HFFc6 (cell line): ENCODE results near the gene KCNMA1. TPM values are rescaled to one million over a fixed set of nuclear protein-coding genes. Genes with fewer than 3 reads are reported as not detected.

ENCODE experiments used
- DNase-seq: peaks from one replicate; pipeline ENCODE4 v3.0.0-alpha.2; 2018
- H3K27ac Mint-ChIP-seq: 2 replicates; pipeline ENCODE4 v1.8.0; 2020; ENCODE audit warnings: mild to moderate bottlenecking, mixed read lengths
- H3K27me3 Mint-ChIP-seq: 2 replicates; pipeline ENCODE4 v1.8.0; 2021; ENCODE audit warnings: mild to moderate bottlenecking, moderate library complexity, mixed read lengths; ENCODE audit not compliant: insufficient read depth
- H3K36me3 Mint-ChIP-seq: 2 replicates; pipeline ENCODE4 v1.8.0; 2021; ENCODE audit warnings: low read depth, mixed read lengths
- H3K4me1 Mint-ChIP-seq: 2 replicates; pipeline ENCODE4 v1.8.0; 2020; ENCODE audit warnings: low read depth, mixed read lengths
- H3K4me3 Mint-ChIP-seq: 2 replicates; pipeline ENCODE4 v1.8.0; 2020; ENCODE audit warnings: mild to moderate bottlenecking, moderate library complexity, mixed read lengths
- H3K9me3 Mint-ChIP-seq: 2 replicates; pipeline ENCODE4 v1.8.0; 2020; ENCODE audit warnings: mild to moderate bottlenecking, mixed read lengths
- total RNA-seq, 6 experiments: library from RNA; stranded (reverse); fragmentation: NEBNext Ultra II Directional; extraction: Animal tissue kit (Norgen Biotek cat#: 25700); gene quantifications; 2 replicates in 1 of 6; 3 replicates in 5 of 6; pipeline ENCODE4 v1.2.3, GENCODE V29; 2021
- TF ChIP-seq, protein P1 (sequence below): fragments of 200-600 bp; sonication (generic); IDR thresholded peaks from 2 replicates; pipeline ENCODE4 v1.5.0; 2021; ENCODE audit warnings: antibody characterized with exemption, mild to moderate bottlenecking

Gene KCNMA1
- total RNA-seq, 6 experiments from 2014 or later: 87.1 to 191 (median 93.5) TPM

DNA sequence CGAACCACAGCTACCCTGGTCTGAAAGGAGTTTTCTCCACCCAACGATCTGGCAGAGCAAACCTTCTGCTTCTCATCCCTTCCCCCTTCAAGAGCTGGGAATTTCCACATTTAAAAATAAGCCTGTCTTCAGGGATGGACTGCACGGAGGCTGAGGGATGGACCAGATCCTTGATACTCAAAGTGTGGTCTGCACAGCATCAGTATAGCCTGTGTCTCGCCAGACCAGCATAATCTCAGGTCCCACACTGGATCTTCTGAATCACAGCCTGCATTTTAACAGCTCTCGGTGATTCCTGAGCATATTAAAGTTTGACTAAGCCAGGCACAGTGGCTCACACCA, 7.1 kb downstream of the KCNMA1 start:
- peaks cover 32% of the 10 kb centered on the region for H3K36me3 Mint-ChIP-seq
- peaks cover 86% of the 10 kb centered on the region for H3K4me1 Mint-ChIP-seq
- H3K27me3 Mint-ChIP-seq: no peaks in the 10 kb centered on the region
- H3K4me3 Mint-ChIP-seq: peak overlapping the region; percentile 15; the same call in 1 of the 2 replicates
- peak overlapping the region; percentile 63 for H3K27ac Mint-ChIP-seq
- no peaks in the 10 kb centered on the region for H3K9me3 Mint-ChIP-seq
- TF ChIP-seq, protein P1, sequence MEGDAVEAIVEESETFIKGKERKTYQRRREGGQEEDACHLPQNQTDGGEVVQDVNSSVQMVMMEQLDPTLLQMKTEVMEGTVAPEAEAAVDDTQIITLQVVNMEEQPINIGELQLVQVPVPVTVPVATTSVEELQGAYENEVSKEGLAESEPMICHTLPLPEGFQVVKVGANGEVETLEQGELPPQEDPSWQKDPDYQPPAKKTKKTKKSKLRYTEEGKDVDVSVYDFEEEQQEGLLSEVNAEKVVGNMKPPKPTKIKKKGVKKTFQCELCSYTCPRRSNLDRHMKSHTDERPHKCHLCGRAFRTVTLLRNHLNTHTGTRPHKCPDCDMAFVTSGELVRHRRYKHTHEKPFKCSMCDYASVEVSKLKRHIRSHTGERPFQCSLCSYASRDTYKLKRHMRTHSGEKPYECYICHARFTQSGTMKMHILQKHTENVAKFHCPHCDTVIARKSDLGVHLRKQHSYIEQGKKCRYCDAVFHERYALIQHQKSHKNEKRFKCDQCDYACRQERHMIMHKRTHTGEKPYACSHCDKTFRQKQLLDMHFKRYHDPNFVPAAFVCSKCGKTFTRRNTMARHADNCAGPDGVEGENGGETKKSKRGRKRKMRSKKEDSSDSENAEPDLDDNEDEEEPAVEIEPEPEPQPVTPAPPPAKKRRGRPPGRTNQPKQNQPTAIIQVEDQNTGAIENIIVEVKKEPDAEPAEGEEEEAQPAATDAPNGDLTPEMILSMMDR: no peak
- no peak for DNase-seq

DNA sequence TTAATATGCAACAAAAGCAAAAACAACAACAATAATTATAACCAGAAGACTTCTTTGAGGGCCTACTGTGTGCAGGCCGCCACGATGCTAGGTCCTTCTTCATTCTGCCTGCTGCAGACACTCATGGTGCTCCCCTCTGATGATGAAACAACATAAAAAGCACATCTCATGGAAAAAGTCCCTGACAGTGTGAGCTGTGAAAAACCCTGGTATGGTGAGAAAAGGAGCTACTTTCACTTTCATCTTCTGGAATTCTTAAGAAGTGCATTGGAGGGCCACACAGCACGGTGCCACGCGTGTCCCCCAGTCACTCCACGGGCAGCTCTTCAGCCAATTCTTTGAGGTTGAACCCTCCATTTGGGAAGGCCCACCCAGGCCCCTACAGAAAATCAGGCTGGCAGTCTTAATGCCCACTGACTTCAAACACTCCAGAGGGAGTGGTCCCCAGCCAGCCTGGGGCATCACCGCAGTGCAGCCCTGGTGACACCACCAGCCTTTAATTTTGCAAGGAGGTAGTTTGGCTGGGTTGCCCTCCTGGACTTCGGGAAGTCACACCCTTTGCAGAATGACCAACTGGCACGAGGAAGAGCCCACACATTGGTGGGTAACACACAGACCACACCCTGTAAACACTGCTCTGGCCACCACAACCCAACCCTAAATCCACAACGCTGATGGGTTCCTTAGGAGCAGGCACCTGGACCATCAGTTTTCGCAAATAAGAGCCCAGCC, 7.7 kb downstream of the KCNMA1 start:
- peak overlapping the region; percentile 15 for H3K4me3 Mint-ChIP-seq
- no peaks in the 10 kb centered on the region for H3K27me3 Mint-ChIP-seq
- peaks cover 32% of the 10 kb centered on the region for H3K36me3 Mint-ChIP-seq
- TF ChIP-seq, protein P1: no peak
- H3K27ac Mint-ChIP-seq: peak overlapping the region; percentile 63
- no peak for DNase-seq
- peaks cover 86% of the 10 kb centered on the region for H3K4me1 Mint-ChIP-seq
- no peaks in the 10 kb centered on the region for H3K9me3 Mint-ChIP-seq

DNA sequence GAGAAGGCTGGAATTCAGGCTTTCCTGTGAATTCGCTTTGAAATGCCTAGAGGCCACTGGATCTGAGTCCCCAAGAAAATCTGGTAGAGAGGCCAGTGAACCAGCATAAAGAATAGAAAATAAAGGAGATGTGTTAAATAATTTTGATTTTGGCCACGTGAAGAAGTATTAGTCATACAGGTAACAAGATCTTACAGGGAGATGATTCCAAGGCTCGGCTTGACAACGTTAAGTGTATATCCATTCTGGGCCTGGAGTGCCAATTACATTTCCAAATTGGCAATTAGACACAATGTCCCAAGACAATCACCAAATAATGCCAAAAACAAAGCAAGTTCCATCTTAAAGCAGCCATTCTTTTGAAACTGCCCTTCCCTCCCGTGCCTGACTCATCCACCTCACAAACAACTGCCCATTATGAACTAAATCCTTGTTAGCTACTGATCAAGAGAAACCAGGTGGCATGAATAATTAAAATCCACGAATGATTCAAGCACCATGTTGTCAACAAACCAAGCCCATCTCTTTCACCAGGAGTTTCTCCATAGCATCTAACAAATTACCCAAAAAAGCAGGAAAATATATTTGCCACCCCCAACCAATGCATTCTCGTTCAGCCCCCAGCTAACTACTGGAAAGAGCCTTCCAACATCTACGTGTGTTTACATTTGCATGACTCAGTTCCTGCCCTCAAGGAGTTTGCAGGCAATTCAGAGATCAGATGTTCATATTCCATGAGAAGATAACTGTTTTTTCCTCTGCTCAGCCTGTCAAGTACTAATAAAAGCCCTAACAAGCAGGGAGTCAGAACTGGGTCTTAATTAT, 8.5 kb downstream of the KCNMA1 start:
- H3K27ac Mint-ChIP-seq: peak overlapping the region; percentile 63
- H3K27me3 Mint-ChIP-seq: no peaks in the 10 kb centered on the region
- H3K36me3 Mint-ChIP-seq: peaks cover 30% of the 10 kb centered on the region
- TF ChIP-seq, protein P1: no peak
- H3K9me3 Mint-ChIP-seq: no peaks in the 10 kb centered on the region
- H3K4me1 Mint-ChIP-seq: peaks cover 84% of the 10 kb centered on the region
- DNase-seq: peak; percentile 51
- peak overlapping the region; percentile 15 for H3K4me3 Mint-ChIP-seq

DNA sequence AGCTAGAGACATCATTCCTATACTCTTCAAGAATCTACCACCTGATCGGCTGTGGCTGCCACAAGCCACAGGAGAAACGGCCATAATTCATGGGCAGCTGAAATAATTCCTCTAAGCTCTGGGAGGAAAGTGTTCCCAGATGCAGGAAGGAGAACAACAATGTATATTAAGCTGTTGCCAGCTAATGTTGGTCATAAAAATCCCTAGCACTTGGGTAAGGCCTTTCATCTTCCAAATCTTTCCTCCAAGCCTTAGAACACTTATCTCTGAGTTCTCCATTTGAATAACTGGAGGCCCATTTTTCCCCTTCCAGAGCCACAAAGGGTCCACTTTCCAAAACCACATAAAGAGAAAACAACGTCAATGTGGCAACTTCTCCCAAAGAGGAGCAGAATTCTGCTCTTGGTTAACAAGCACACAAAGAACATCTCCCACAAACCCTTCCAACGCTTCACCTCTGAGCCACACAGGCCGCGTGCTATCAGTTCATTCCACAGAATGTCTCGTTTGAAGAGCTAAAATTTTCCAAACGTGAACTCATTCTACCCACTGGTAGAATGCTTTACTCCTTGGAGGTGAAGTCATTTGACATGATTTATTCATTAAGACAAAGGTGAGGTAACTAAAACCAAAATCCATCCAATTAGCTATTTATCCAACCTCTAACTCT, 11.2 kb downstream of the KCNMA1 start:
- H3K4me3 Mint-ChIP-seq: no peak overlapping the region
- H3K27me3 Mint-ChIP-seq: no peaks in the 10 kb centered on the region
- H3K36me3 Mint-ChIP-seq: peaks cover 21% of the 10 kb centered on the region
- TF ChIP-seq, protein P1: no peak; the same call in 1 of the 2 replicates
- no peaks in the 10 kb centered on the region for H3K9me3 Mint-ChIP-seq
- DNase-seq: no peak
- peaks cover 88% of the 10 kb centered on the region for H3K4me1 Mint-ChIP-seq
- peak overlapping the region; percentile 13 for H3K27ac Mint-ChIP-seq

DNA sequence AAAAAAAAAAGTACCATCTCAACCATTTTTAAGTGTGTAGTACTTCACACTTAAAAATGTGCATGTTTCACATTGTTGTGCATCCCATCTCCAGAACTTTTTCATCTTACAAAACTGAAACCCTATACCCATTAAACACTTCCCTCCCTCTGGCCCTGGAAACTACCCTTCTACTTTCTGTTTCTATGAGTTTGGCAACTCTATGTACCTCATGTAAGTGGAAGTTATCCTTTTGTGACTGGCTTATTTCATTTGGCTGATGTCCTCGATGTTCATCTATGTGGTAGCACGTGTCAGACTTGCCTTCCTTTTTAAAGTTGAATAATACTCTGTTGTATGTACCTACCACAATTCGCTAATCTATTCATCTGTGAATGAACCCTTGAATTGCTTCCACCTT, 12.2 kb downstream of the KCNMA1 start:
- no peak for DNase-seq
- no peaks in the 10 kb centered on the region for H3K27me3 Mint-ChIP-seq
- no peak overlapping the region for H3K27ac Mint-ChIP-seq
- H3K36me3 Mint-ChIP-seq: peaks cover 18% of the 10 kb centered on the region
- peaks cover 96% of the 10 kb centered on the region for H3K4me1 Mint-ChIP-seq
- no peaks in the 10 kb centered on the region for H3K9me3 Mint-ChIP-seq
- TF ChIP-seq, protein P1: no peak
- H3K4me3 Mint-ChIP-seq: no peak overlapping the region
